ENCODE measurements around the gene SEMA3C. TPM values are rescaled to one million over a fixed set of nuclear protein-coding genes. Genes with fewer than 3 reads are reported as not detected.

The SEMA3C gene
- polyA plus RNA-seq, 1 donor = 124 TPM

DNA sequence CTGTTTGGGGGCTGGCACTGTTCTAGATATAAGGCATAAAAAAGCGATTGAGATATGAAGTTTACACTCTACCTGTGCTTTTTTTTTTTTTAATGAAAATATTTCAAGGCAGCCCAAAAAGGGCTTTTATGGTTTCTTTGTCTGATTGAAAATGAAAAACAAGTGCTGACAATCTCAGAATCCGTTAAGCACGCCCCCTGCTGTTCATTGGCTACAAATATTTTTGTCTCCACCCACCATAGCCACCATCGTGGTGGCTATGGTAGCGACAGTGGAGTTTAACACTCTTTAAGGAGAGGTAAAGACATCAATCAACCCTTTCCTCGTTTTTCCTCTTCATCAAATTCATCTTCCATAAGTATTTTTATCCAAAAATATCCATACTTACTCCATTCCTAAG lies 186.2 kb downstream of the SEMA3C start:
- DNase-seq = no peak

DNA sequence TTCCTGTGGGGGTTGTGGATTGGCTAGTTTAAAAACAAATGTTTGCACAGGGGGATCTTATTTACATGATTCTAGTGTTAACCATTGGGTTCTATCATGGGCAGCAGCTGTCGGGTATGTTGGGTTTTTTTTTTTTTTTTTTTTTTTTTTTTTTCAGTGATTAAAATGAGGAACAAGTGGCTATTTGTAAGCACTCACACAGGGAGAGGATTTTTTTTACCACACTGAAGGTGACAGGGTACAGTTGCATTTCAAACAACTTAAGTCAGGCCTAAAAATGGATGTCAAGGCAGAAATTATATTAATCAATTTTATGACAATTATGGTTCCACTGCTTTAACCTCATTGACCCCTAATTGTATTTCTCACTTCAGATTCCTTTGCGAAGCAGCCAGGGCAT lies 187.6 kb downstream of the SEMA3C start:
- no peak for DNase-seq

GRCh38 chr7:80729591-80730320 lies 189.1 kb downstream of the SEMA3C start:
- peak; percentile 82 for DNase-seq

GRCh38 chr7:80726666-80727065 lies 192.2 kb downstream of the SEMA3C start:
- no peak for DNase-seq

DNA sequence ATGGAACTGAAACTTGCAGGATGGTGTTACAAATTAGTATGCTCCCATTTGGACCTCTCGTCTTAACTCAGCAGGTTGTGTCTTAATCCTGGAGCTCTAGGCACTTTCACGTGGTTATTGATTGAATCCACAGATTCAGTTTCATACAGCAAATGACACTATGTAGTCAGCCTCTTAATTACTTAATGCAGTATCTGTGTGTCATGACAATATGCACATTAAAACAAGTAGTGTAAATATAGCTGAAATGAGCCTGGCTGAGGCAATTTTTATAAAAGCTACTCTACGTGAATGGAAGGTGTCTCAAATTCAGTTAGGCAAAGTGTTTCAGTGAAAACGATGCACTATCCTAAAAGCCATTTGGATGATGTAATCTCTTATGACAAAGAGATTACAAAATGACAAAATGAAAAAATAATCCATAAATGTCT lies 193.7 kb downstream of the SEMA3C start:
- no peak for DNase-seq

- DNase-seq = peak; percentile 89
Measured at GRCh38 chr7:80724249-80724871, 194.5 kb downstream of the SEMA3C start.

- DNase-seq = no peak
Measured at GRCh38 chr7:80722616-80723195, 196.1 kb downstream of the SEMA3C start.

DNA sequence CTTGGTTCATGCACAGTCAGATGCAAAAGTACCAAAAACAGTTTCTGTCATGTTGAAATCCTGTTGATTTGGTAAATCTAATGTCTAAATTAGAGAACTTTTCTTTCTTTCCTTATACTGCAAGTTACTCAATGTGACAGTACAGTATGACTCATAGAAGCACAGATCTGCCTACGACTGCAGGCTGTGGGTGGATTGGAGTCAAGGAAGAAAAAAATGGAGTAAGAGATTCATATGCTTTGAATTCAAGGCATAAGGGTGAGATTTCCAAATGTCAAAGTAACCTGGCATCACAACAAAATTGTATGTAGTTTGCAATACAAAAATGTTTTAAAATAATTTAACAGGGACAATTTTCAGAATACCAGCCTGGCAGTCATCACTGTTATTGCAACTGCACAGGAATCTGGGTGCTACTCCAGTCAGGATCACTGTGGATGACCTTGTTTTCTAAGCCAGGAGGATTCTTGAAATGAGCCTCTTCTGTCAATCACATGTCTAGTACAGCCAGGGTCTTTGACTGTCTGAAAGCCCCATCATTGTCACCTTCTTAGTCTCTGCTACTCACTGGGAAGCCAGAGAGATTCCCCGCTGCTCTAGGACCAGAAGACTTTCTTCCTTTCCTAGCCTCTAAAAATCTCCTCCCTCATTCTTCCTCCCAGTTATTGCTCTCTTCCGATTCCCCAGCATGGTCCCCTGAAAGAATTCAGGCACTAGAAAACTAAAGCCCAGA lies 196.8 kb downstream of the SEMA3C start:
- DNase-seq = no peak

- DNase-seq = no peak
Measured at GRCh38 chr7:80720146-80720545, 198.7 kb downstream of the SEMA3C start.

- DNase-seq = no peak
Measured at GRCh38 chr7:80719261-80719660, 199.6 kb downstream of the SEMA3C start.

- peak; percentile 75 for DNase-seq
Measured at GRCh38 chr7:80711531-80711930, 207.3 kb downstream of the SEMA3C start.

- DNase-seq = no peak
Measured at GRCh38 chr7:80708123-80708522, 210.7 kb downstream of the SEMA3C start.

- DNase-seq = no peak
Measured at GRCh38 chr7:80707318-80707717, 211.5 kb downstream of the SEMA3C start.

DNA sequence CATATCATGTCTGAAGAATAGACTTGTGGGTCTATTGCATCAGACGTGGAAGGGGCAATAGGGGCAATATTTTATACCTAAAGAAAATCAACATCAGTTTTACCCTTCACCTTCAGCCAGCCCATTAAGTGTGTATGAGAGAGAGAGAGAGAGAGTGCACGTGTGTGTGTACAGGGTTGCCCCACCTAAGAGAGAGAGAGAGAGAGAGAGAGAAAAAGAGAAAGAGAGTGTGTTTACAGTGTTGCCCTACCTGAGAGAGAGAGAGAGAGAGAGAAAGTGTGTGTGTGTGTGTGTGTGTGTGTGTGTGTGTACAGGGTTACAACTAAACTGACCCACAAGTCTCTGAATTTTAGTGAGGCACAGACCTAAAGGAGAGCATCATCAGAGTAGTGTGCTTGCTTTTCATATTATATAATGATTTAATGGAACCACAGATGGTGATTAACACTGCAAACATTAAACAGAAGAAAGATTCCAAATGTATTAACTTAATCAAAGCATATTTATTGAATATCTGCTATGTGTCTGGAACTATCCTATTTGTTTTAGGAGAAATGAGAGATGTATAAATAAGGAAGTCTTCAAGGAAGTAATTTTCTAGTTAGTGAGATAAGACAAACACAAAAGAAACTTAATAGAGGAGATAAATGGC lies 213.6 kb downstream of the SEMA3C start:
- no peak for DNase-seq

- DNase-seq = no peak
Measured at GRCh38 chr7:80703272-80703671, 215.6 kb downstream of the SEMA3C start.

- no peak for DNase-seq
Measured at GRCh38 chr7:80699721-80700256, 219.1 kb downstream of the SEMA3C start.

DNA sequence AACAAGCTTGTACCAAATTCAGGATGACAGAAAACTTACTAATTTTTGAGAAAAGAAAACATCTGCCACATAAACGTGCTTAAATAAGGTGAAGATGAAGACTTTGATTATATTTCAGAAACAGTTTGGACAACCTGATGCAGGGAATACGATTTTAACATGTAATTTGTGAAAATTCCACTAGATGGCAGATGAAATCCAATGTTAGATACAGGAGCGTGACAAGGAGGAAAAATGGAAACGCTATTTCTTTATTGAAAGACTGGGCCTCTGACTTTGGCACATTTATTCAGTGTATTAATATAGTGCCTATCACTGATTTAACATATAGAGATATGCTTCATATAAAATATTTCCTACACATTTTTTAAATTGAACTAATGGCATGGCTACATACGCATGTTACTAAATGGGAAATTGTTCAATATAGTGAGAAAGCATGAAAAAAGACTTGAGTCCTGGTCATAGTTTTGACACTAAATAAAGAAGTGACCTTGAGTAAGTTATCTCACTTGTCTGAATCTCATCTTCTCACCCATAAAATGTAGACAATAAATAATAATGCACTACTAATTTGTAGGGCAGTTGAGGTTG lies 219.7 kb downstream of the SEMA3C start:
- peak; percentile 69 for DNase-seq
